BJ (cell line): ENCODE results near the gene TIAM2. TPM values are rescaled to one million over a fixed set of nuclear protein-coding genes. Genes with fewer than 3 reads are reported as not detected.
"Not testable (repeated sequence)": the region's sequence is repeated elsewhere in the genome, so short reads cannot be mapped to it uniquely, and the experiment has no call there.

Experiments used
- CTCF ChIA-PET: fragments of 350-600 bp; formaldehyde crosslinking; extraction: SDS; loops from one replicate; lab custom pipeline; 2021; ENCODE audit warnings: antibody characterized with exemption, inconsistent platforms; lab: Yijun Ruan, JAX
- POLR2A ChIA-PET: fragments of 300-600 bp; sonication (Branson Sonifier 250); formaldehyde crosslinking; extraction: SDS; loops from one replicate; lab custom pipeline; 2021; ENCODE audit warnings: antibody characterized with exemption; lab: Charles Lee
- DNase-seq: peaks from one replicate; pipeline ENCODE4 v3.0.0-alpha.2; 2011; ENCODE audit warnings: low read depth
- H3K27me3 ChIP-seq: 2 replicates; pipeline ENCODE4 v1.6.0; 2011; ENCODE audit warnings: low read length; ENCODE audit not compliant: control insufficient read depth, insufficient read depth
- H3K36me3 ChIP-seq: 2 replicates; pipeline ENCODE4 v1.5.1; 2011; ENCODE audit warnings: low read length; ENCODE audit not compliant: control insufficient read depth, insufficient read depth
- H3K4me3 ChIP-seq: 2 replicates; pipeline ENCODE4 v1.5.1; 2011; ENCODE audit warnings: low read depth, mild to moderate bottlenecking, control low read depth, low read length
- CTCF ChIP-seq: IDR thresholded peaks from 2 replicates; pipeline ENCODE4 v1.5.1; 2011; ENCODE audit warnings: low read depth, mild to moderate bottlenecking, control low read depth, inconsistent platforms, low read length, moderate library complexity; ENCODE audit not compliant: insufficient read depth
- polyA plus RNA-seq: library from polyadenylated mRNA; depleted of rRNA; stranded (reverse); fragments of >200 nt; gene quantifications from 2 replicates; pipeline ENCODE4 v1.2.3, GENCODE V29; 2011

The TIAM2 gene
- polyA plus RNA-seq, 1 experiment, result 4.6 TPM

- POLR2A ChIA-PET, result no interaction called here
Observed at GRCh38 chr6:155177363-155177961, 182.3 kb downstream of the TIAM2 start.

GRCh38 chr6:155181498-155181897, 186.4 kb downstream of the TIAM2 start:
- no peaks in the 10 kb centered on the region; the same call in 1 of the 2 replicates for H3K36me3 ChIP-seq

More at GRCh38 chr6:155177363-155177961, 182.3 kb downstream of the TIAM2 start:
- peak; percentile 61 for TF ChIP-seq CTCF
- Histone ChIP-seq H3K36me3 (no peaks in the 10 kb centered on the region; the same call in 1 of the 2 replicates), H3K27me3 (no peaks in the 10 kb centered on the region), H3K4me3 (no peak overlapping the region)
- no peak for DNase-seq
- CTCF ChIA-PET, result interaction anchor here (0.8 to 10.3 kb wide), 24 partner anchors 9 to 309 kb away, joined by 3 to 161 read pairs (median 4); partner anchors contain the start of gene TFB1M

DNA sequence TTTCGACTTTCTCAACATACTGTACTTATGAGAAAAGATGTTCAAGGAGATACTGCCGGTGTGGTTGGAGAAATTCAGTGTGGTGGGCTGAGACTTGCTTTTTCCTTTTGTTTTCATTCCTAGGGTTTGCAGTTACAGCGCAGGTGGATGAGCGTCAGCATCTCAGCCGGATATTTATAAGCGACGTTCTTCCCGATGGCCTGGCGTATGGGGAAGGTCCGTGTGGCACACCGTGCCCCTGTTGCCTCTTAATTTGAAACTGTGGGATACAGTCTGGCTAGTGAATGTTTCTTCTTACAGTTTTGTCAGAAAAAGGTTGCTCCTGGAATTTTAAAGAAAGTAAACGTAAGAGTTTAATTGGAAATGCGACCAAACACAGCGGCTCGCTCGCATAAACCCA, 187.0 kb downstream of the TIAM2 start:
- no peak for TF ChIP-seq CTCF
- ChIA-PET CTCF (interaction anchor here (1.4 to 1.8 kb wide), 2 partner anchors 66 to 254 kb away, joined by 4 read pairs; no protein-coding TSS in a partner anchor), POLR2A (no interaction called here)

More at GRCh38 chr6:155181498-155181897, 186.4 kb downstream of the TIAM2 start:
- no peak for TF ChIP-seq CTCF
- H3K27me3 ChIP-seq, result no peaks in the 10 kb centered on the region
- H3K4me3 ChIP-seq, result no peak overlapping the region
- no peak for DNase-seq
- CTCF ChIA-PET, result interaction anchor here (1.4 to 1.8 kb wide), 2 partner anchors 67 to 253 kb away, joined by 4 read pairs; no protein-coding TSS in a partner anchor
- POLR2A ChIA-PET, result no interaction called here

GRCh38 chr6:155183095-155183494, 188.0 kb downstream of the TIAM2 start:
- H3K4me3 ChIP-seq, result no peak overlapping the region
- TF ChIP-seq CTCF, result no peak
- no peaks in the 10 kb centered on the region; the same call in 1 of the 2 replicates for H3K36me3 ChIP-seq
- ChIA-PET CTCF (interaction anchor here (1.4 to 1.8 kb wide), 2 partner anchors 64 to 255 kb away, joined by 4 to 10 read pairs; no protein-coding TSS in a partner anchor), POLR2A (no interaction called here)
- H3K27me3 ChIP-seq, result no peaks in the 10 kb centered on the region
- DNase-seq, result no peak

More for the DNA sequence above, 187.0 kb downstream of the TIAM2 start:
- Histone ChIP-seq H3K4me3 (no peak overlapping the region), H3K36me3 (no peaks in the 10 kb centered on the region; the same call in 1 of the 2 replicates), H3K27me3 (no peaks in the 10 kb centered on the region)
- DNase-seq, result no peak

- POLR2A ChIA-PET, H3K36me3 ChIP-seq, DNase-seq, H3K4me3 ChIP-seq, H3K27me3 ChIP-seq: not testable (repeated sequence)
- CTCF ChIA-PET, result interaction anchor here (0.9 to 1.9 kb wide), 4 partner anchors 9 to 132 kb away, joined by 3 to 8 read pairs (median 4); no protein-coding TSS in a partner anchor
Observed at GRCh38 chr6:155185041-155185440, 189.9 kb downstream of the TIAM2 start.
